Body of pancreas (tissue), 4 donors: ENCODE results near the gene COL13A1. TPM values are rescaled to one million over a fixed set of nuclear protein-coding genes. Genes with fewer than 3 reads are reported as not detected.

Experiments
- ATAC-seq: fragments of 150-250 bp; one replicate; pipeline ENCODE4 v1.9.1; 2016
- DNase-seq, 4 donors: peaks; one replicate each; pipeline ENCODE4 v3.0.0-alpha.2; 2019
- H3K27ac ChIP-seq, 4 donors: fragments of 200-600 bp; sonication (generic); 1 replicate in 3 of 4; 2 replicates in 1 of 4; pipeline versions ENCODE4 v1.5.1 to v1.6.1; 2016 to 2019; ENCODE audit warnings: mild to moderate bottlenecking in 1 of 4, mixed read lengths in 1 of 4, moderate library complexity in 1 of 4
- H3K27me3 ChIP-seq, 2 donors: fragments of 200-600 bp; sonication (generic); one replicate each; pipeline ENCODE4 v1.6.0; 2016; ENCODE audit warnings: mild to moderate bottlenecking in 1 of 2
- H3K36me3 ChIP-seq, 2 donors: fragments of 200-600 bp; sonication (generic); replicated peaks in 1 of 2; 2 replicates each; pipeline ENCODE4 v1.5.1; 2016; ENCODE audit warnings: low read depth in 2 of 2; ENCODE audit not compliant: insufficient read depth in 1 of 2
- H3K4me1 ChIP-seq: fragments of 200-600 bp; sonication (generic); one replicate; pipeline ENCODE4 v1.6.0; 2016
- H3K4me3 ChIP-seq, 2 donors: fragments of 200-600 bp; sonication (generic); 1 replicate in 1 of 2; 2 replicates in 1 of 2; pipeline ENCODE4 v1.5.1; 2016 to 2019
- H3K9me3 ChIP-seq, 3 donors: fragments of 200-600 bp; sonication (generic); 1 replicate in 2 of 3; 2 replicates in 1 of 3; pipeline ENCODE4 v1.5.1; 2016
- POLR2A ChIP-seq, 3 donors: fragments of 450-650 bp; IDR thresholded peaks; one replicate each; pipeline ENCODE4 v1.6.1; 2016; ENCODE audit warnings: antibody characterized with exemption in 3 of 3, mild to moderate bottlenecking in 2 of 3
- WGBS, 2 donors: methylation state at CpG; one replicate each; pipeline ENCODE4 v1.1.5; 2017; 5-methylcytosine and 5-hydroxymethylcytosine counted together
- intact Hi-C: fragments of 100-400 bp; cut with DNase I; formaldehyde crosslinking; loops from one replicate; pipeline ENCODE4 v1.15.1; 2023
- total RNA-seq, 2 donors: library from RNA; depleted of rRNA; stranded (reverse); fragments of >200 nt; gene quantifications; one replicate each; pipeline ENCODE4 v1.1.0, GENCODE V29; 2016
- TF ChIP-seq, protein P1 (sequence below), 7 experiments: fragments of 450-650 bp in 4 of 7; fragments of 200-600 bp in 3 of 7; sonication (generic) in 3 of 7; IDR thresholded peaks; one replicate each; pipeline ENCODE4 v1.5.1; 2016 to 2019; ENCODE audit warnings: antibody characterized with exemption in 7 of 7

Gene COL13A1
- total RNA-seq, 2 donors from 2014 or later, result 2.3 TPM; not detected in 1

DNA sequence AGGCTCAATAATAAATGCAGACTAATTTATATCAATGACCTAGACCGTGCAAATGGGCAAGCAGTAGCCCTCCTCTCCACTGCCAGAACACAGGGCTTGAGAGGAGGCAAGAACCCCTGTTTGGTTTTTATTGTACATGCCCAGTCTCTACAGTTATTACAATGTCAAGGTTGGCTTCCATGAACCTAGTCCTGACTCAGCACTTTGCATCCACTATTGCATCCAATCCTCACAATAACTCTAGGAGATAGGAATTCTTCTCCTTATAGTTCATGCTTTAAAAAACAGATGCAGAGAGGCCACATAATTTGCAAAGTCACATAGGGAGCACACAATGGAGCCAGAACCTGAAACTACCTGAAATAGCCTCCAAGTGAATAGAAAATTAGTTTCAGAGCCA, 7.0 kb upstream of the COL13A1 start:
- ATAC-seq, result no peak
- 0 to 53% methylated on average over 1 of the region's 1 CpG for WGBS, 2 donors
- H3K36me3 ChIP-seq, result no peaks in the 10 kb centered on the region
- H3K4me3 ChIP-seq, result no peak overlapping the region
- intact Hi-C loops, result no loop called here
- H3K27me3 ChIP-seq, result no peaks in the 10 kb centered on the region
- TF ChIP-seq, protein P1, sequence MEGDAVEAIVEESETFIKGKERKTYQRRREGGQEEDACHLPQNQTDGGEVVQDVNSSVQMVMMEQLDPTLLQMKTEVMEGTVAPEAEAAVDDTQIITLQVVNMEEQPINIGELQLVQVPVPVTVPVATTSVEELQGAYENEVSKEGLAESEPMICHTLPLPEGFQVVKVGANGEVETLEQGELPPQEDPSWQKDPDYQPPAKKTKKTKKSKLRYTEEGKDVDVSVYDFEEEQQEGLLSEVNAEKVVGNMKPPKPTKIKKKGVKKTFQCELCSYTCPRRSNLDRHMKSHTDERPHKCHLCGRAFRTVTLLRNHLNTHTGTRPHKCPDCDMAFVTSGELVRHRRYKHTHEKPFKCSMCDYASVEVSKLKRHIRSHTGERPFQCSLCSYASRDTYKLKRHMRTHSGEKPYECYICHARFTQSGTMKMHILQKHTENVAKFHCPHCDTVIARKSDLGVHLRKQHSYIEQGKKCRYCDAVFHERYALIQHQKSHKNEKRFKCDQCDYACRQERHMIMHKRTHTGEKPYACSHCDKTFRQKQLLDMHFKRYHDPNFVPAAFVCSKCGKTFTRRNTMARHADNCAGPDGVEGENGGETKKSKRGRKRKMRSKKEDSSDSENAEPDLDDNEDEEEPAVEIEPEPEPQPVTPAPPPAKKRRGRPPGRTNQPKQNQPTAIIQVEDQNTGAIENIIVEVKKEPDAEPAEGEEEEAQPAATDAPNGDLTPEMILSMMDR (IDR thresholded peaks at IDR 0.05), result no peak
- no peak for TF ChIP-seq POLR2A (IDR thresholded peaks at IDR 0.05)
- H3K27ac ChIP-seq, result no peak overlapping the region
- no peak for DNase-seq
- peaks cover 0 to 6% (median 0%) of the 10 kb centered on the region in 3 donors for H3K9me3 ChIP-seq
- no peaks in the 10 kb centered on the region for H3K4me1 ChIP-seq

DNA sequence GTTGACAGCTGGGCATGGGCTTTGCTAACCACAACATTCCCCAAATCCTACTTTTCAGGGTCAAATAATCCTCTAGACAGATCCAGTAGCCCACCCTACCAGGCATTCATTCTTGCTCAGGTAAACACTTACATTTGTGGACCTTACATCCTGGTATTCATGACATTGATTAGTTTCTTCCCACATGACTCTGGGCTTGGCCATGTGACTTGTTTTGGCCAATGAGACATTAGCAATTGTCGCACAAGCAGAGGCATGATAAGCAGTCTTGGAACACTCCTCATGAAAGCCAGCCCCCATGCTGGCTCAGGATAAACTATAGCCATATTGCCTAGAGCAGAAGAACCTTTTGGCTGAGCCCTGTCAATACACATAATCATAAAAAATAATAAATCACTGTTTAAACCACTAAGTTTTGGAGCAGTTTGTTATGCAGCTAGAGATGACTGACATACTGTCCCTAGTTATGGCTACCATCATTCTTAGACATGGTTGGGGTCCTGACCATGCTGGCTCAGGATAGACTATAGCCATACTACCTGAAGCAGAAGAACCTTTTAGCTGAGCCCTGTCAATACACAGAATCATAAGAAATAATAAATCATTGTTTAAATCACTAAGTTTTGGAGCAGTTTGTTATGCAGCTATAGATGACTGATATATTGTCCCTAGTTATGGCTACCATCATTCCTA, 6.3 kb upstream of the COL13A1 start:
- ATAC-seq, result no peak
- 0% methylated on average over 1 of the region's 1 CpG for WGBS, 2 donors
- Histone ChIP-seq H3K27me3 (no peaks in the 10 kb centered on the region), H3K36me3 (no peaks in the 10 kb centered on the region), H3K9me3 (peaks cover 0 to 6% (median 0%) of the 10 kb centered on the region in 3 donors), H3K27ac (no peak overlapping the region), H3K4me1 (no peaks in the 10 kb centered on the region), H3K4me3 (no peak overlapping the region)
- intact Hi-C loops, result no loop called here
- TF ChIP-seq, protein P1 (IDR thresholded peaks at IDR 0.05), result no peak
- no peak for TF ChIP-seq POLR2A (IDR thresholded peaks at IDR 0.05)
- DNase-seq, result no peak

DNA sequence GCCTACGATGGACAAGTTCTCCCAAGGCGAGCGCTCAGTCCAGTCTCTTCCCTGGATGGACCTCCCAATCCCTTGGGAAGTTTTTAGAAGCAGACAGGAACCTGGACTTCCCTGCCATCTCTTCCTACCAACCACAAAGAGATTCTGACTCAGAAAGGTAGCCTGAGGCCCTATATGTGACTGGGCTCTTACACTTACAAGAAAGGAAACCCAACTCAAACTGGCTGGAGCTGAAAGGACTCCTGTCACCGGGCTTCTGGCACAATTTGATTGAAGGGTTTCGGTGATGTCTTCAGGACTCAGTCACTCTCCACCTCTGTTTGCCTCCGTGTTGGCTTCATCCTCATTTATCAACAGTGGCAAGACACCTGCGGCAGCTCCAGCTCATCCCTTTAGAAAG, 3.7 kb upstream of the COL13A1 start:
- no peak for ATAC-seq

DNA sequence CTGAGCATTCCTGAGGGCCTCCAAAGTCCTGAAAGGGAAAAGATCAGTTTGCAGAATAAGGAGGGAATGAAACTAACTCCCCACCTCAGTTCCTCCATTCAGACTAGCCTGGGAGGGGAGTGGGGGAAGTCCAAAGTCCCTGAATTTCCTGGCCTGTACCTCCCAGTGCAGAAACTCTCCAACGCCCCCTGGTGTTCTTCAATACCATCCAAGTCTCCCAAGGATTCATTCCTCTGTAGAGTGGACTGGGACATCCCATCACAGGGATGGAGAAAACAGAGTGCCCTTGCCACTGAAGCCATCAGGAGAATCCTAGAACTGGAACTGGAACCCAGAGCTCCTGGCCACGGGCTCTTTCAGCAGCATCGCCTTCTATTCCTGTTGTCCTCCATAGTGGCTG, 1.6 kb upstream of the COL13A1 start:
- H3K9me3 ChIP-seq, result peaks cover 0 to 3% (median 0%) of the 10 kb centered on the region in 3 donors
- peaks cover 0 to 16% of the 10 kb centered on the region in 2 donors for H3K27me3 ChIP-seq
- H3K36me3 ChIP-seq, result no peaks in the 10 kb centered on the region
- no peak overlapping the region for H3K27ac ChIP-seq
- no peak overlapping the region for H3K4me3 ChIP-seq
- DNase-seq, result peak; percentile 37 to 54 (median 46)
- intact Hi-C loops, result no loop called here
- H3K4me1 ChIP-seq, result peaks cover 22% of the 10 kb centered on the region
- no peak for TF ChIP-seq POLR2A (IDR thresholded peaks at IDR 0.05)
- TF ChIP-seq, protein P1 (IDR thresholded peaks at IDR 0.05), result peak in 6 of 7 experiments; percentile 43 to 52 (median 45)
- 24 to 27% methylated on average over 3 of the region's 3 CpGs for WGBS, 2 donors
- no peak for ATAC-seq

More for the DNA sequence above, 3.7 kb upstream of the COL13A1 start:
- TF ChIP-seq, protein P1 (IDR thresholded peaks at IDR 0.05), result no peak
- TF ChIP-seq POLR2A (IDR thresholded peaks at IDR 0.05), result no peak
- H3K27me3 ChIP-seq, result peaks cover 0 to 10% of the 10 kb centered on the region in 2 donors
- no peak overlapping the region for H3K27ac ChIP-seq
- DNase-seq, result no peak
- 69 to 74% methylated on average over 7 of the region's 7 CpGs for WGBS, 2 donors
- H3K4me1 ChIP-seq, result peaks cover 20% of the 10 kb centered on the region
- no peaks in the 10 kb centered on the region for H3K36me3 ChIP-seq
- peaks cover 0 to 6% (median 0%) of the 10 kb centered on the region in 3 donors for H3K9me3 ChIP-seq
- intact Hi-C loops, result no loop called here
- H3K4me3 ChIP-seq, result no peak overlapping the region

DNA sequence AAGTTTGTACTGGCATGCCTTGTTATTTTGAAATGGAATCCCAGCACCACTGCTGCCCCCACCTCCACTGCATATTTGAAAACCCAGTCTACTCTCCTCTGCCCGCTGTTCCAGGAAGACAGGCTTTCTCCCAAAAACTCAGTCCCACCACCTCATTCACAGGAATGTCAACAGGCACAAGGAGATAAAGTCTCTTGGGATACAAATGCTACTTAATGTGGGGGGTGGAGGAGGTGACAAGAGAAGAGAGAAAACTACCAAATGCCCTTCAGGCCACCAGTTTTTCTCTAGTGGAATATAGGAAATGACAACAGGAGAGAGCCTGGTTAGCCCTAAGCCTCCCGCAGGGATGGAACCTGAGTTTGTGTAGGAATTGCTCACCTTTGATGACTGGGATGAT, 1.0 kb upstream of the COL13A1 start:
- TF ChIP-seq POLR2A (IDR thresholded peaks at IDR 0.05), result no peak
- TF ChIP-seq, protein P1 (IDR thresholded peaks at IDR 0.05), result no peak
- DNase-seq (no peak), ATAC-seq (no peak)
- Histone ChIP-seq H3K4me3 (no peak overlapping the region), H3K4me1 (peaks cover 22% of the 10 kb centered on the region), H3K27me3 (peaks cover 0 to 16% of the 10 kb centered on the region in 2 donors), H3K27ac (no peak overlapping the region), H3K9me3 (no peaks in the 10 kb centered on the region), H3K36me3 (no peaks in the 10 kb centered on the region)
- 63 to 64% methylated on average over 2 of the region's 2 CpGs for WGBS, 2 donors
- intact Hi-C loops, result no loop called here
